Muscle layer of colon (tissue), 2 donors: ENCODE results near the gene DIS3L2.
"Not testable (repeated sequence)": the region's sequence is repeated elsewhere in the genome, so short reads cannot be mapped to it uniquely, and the experiment has no call there.

ENCODE experiments used
- H3K27ac ChIP-seq: one replicate; pipeline ENCODE4 v1.7.0; 2013; ENCODE audit warnings: low read depth, mild to moderate bottlenecking, low read length, moderate library complexity
- H3K27me3 ChIP-seq, 2 donors: one replicate each; pipeline ENCODE4 v1.7.0; 2013; ENCODE audit warnings: low read length in 2 of 2, mild to moderate bottlenecking in 2 of 2; ENCODE audit not compliant: insufficient read depth in 2 of 2, control insufficient read depth in 1 of 2
- H3K36me3 ChIP-seq: one replicate; pipeline ENCODE4 v1.7.0; 2013; ENCODE audit warnings: mild to moderate bottlenecking, low read length; ENCODE audit not compliant: insufficient read depth
- H3K4me1 ChIP-seq: one replicate; pipeline ENCODE4 v1.7.0; 2013; ENCODE audit warnings: mild to moderate bottlenecking, low read length; ENCODE audit not compliant: insufficient read depth
- H3K4me3 ChIP-seq, 2 donors: one replicate each; pipeline ENCODE4 v1.7.0; 2013; ENCODE audit warnings: low read length in 2 of 2, low read depth in 1 of 2, mild to moderate bottlenecking in 1 of 2, moderate library complexity in 1 of 2
- H3K9ac ChIP-seq: one replicate; pipeline ENCODE4 v1.7.0; 2013; ENCODE audit warnings: low read length
- H3K9me3 ChIP-seq: one replicate; pipeline ENCODE4 v1.7.0; 2013; ENCODE audit warnings: mild to moderate bottlenecking, low read length
- donor health status: abdominal sarcoma.
- donor health status: Adenocarcinoma of cecum.

DIS3L2 gene

GRCh38 chr2:232382331-232383225 lies 421.1 kb downstream of the DIS3L2 start:
- Histone ChIP-seq H3K9ac (no peak overlapping the region), H3K4me1 (no peaks in the 10 kb centered on the region), H3K27ac (no peak overlapping the region), H3K9me3 (no peaks in the 10 kb centered on the region), H3K27me3 (peaks cover 8 to 31% of the 10 kb centered on the region in 2 donors), H3K36me3 (no peaks in the 10 kb centered on the region), H3K4me3 (no peak overlapping the region)

DNA sequence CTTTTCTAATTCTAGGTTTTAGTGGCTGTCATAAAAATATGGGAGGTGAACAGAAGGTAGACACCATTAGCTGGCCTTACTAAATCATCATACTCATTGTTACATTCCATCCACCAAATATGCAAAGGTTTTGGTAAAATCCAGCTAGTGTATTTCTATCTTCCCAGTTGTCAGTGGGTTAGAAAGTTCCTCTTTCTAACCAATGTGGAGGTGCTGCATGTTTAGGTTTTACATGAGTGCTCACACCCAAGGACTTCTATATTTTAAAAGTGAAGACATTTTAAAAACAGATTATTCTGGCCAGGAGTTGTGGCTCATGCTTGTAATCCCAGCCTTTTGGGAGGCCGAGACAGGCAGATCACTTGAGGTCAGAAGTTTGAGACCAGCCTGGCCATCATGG lies 423.0 kb downstream of the DIS3L2 start:
- H3K4me3 ChIP-seq: no peak overlapping the region
- H3K27me3 ChIP-seq: peaks cover 8 to 44% of the 10 kb centered on the region in 2 donors
- no peaks in the 10 kb centered on the region for H3K36me3 ChIP-seq
- H3K4me1 ChIP-seq: no peaks in the 10 kb centered on the region
- H3K9ac ChIP-seq: no peak overlapping the region
- H3K27ac ChIP-seq: no peak overlapping the region
- no peaks in the 10 kb centered on the region for H3K9me3 ChIP-seq

GRCh38 chr2:232385058-232385457 lies 423.5 kb downstream of the DIS3L2 start:
- not testable (repeated sequence) for H3K27ac ChIP-seq, H3K9ac ChIP-seq, H3K36me3 ChIP-seq, H3K9me3 ChIP-seq, H3K4me1 ChIP-seq, H3K4me3 ChIP-seq
- H3K27me3 ChIP-seq: peaks cover 9 to 44% of the 10 kb centered on the region in 2 donors

DNA sequence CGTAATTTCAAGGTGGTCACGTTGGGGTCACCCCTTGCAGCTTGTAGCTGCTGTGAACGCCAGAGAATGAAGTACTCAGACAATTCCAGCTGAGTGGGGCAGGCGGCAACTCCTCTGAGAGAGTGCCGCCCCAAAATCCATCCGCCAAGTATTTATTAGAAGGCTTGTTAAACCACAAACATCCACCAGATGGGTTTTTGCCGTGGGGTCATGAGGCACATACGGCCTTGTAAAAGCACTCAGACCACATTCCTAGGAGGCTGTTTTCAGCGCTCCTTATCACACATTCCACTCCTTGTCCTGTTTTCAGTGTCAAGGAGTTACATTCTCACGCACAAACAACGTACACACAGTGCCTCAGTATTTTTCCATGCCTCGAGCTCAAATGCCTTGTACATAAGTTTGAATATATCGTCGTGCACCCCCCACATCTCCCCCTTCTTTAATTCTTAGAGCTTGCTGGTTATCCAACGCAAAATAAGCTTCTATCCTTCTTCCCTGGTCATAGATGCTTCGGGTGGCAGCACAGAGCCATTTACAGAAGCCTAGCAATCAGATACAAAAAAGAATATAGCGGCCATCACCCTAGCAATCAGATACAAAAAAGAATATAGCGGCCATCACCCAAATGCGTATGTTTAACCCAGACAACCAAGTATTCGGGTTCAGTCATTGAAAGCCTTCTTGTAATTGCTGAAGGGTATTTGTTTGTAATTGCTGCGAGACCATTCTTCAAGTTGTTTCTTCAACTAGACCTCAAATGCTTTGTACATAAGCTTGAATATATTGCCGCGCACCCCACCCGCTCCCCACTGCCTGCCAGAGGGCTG lies 424.4 kb downstream of the DIS3L2 start:
- H3K27ac ChIP-seq: no peak overlapping the region
- peaks cover 17 to 44% of the 10 kb centered on the region in 2 donors for H3K27me3 ChIP-seq
- H3K4me1 ChIP-seq: no peaks in the 10 kb centered on the region
- H3K9ac ChIP-seq: no peak overlapping the region
- H3K9me3 ChIP-seq: no peaks in the 10 kb centered on the region
- H3K4me3 ChIP-seq: no peak overlapping the region
- H3K36me3 ChIP-seq: no peaks in the 10 kb centered on the region

DNA sequence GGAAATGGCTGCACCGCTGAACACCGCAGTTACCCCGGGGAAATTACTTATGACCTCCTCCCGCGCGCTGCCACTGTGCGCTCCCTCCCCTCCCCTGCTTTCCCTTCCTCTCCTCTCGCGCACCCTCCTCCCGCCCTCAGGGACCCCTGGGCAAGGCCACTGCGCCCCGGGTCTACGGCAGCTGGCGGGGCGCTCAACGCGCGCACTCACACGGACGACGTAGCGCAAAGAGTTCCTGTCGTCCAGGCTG lies 424.9 kb downstream of the DIS3L2 start:
- Histone ChIP-seq H3K36me3 (no peaks in the 10 kb centered on the region), H3K9me3 (no peaks in the 10 kb centered on the region), H3K4me3 (no peak overlapping the region), H3K9ac (no peak overlapping the region), H3K27me3 (peaks cover 18 to 48% of the 10 kb centered on the region in 2 donors), H3K27ac (no peak overlapping the region), H3K4me1 (no peaks in the 10 kb centered on the region)
